GM18499 (cell line): ENCODE data around the gene SLC5A2.

ENCODE experiments used
- ATAC-seq: cut with Tn5 transposase; IDR thresholded peaks from one replicate; pipeline ENCODE4 v1.9.1; 2021; ENCODE audit warnings: moderate number of reproducible peaks; ENCODE audit not compliant: insufficient read depth, unreplicated experiment

The SLC5A2 gene

DNA sequence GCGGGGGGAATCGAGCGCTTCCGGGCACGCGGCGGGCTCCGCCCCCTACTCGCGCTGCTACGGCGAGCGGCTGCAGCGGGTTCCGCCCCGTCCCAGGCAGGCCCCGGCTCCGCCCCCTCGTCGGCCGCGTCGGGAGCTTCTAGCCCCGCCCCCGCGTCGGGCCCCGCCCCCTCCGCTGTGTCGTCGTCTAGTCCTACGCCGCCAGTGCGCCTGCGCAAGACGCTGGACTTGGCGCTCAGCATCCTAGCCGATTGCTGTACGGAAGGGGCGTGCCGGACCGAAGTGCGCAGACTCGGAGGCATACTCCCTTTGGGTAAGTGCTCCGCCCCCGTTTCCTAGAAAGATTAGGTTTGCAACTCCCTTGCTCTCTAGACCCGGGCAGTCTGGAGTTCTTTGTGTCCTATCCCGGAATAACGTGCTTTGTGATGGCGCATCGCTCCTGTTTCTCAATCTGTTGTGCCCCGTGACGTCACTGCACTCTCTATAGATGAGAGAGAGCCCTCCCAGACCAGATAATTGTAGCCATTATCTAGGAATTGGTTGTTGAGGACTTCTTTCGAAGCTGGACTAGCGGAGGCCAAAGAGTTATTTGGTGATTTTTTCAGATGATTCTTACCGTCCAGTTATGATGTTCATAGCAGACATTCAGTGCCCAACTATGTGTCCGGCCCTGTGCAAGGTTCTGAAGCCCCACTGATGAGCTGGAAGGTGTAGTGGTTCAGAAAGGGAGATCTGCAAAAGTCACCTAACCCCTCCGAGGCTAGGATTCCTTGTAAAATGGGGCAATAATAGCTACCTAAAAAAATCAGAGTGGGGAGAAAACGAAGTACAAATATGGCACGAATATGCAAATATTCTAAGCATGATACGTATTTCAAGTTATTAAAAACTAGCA lies 23.0 kb upstream of the SLC5A2 start:
- peak; percentile 49 for ATAC-seq

DNA sequence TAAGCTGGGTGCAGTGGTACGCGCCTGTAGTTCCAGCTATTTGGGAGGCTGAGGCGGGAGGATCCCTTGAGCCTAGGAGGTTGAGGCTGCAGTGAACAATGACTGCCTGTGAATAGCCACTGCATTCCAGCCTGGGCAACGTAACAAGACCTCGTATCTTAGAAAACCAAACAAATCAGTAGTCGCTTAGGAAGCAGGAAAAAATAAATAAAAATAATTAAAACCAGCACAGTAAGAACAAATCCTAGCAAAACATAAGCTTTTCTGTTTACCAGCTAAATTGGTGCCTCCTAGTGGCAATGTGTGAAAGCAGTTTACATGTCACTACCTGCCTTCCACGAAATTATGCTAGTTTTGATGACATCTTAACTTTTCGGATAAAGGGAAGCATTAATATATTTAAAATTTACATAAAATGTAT lies 22.3 kb upstream of the SLC5A2 start:
- ATAC-seq, result no peak

DNA sequence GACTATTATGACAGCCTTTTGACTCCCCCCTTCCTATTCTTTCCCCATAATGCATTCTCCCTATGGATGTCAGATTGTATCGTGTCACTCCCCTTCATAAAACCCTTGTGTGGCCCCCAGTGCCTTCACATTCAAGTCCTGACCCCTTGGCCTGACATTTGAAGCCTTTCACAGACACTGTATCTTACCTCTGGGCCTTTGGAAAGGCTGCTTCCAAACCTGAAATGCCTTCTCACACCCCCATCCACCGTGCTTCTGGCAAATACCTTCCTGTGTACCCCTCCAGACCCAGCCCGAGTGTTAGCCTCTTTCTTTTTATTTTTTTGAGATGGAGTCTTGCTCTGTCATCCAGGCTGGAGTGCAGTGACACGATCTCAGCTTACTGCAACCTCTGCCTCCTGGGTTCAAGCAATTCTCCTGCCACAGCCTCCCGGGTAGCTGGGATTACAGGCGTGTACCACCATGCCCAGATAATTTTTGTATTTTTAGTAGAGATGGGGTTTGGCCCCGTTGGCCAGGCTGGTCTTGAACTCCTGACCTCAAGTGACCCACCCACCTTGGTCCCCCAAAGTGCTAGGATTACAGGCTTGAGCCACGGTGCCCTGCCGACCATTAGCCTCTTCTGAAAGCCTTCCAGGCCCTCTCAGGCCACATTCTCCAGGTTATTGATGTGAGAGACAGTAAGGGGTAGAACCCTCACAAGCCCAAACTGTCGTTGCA lies 21.6 kb upstream of the SLC5A2 start:
- no peak for ATAC-seq

DNA sequence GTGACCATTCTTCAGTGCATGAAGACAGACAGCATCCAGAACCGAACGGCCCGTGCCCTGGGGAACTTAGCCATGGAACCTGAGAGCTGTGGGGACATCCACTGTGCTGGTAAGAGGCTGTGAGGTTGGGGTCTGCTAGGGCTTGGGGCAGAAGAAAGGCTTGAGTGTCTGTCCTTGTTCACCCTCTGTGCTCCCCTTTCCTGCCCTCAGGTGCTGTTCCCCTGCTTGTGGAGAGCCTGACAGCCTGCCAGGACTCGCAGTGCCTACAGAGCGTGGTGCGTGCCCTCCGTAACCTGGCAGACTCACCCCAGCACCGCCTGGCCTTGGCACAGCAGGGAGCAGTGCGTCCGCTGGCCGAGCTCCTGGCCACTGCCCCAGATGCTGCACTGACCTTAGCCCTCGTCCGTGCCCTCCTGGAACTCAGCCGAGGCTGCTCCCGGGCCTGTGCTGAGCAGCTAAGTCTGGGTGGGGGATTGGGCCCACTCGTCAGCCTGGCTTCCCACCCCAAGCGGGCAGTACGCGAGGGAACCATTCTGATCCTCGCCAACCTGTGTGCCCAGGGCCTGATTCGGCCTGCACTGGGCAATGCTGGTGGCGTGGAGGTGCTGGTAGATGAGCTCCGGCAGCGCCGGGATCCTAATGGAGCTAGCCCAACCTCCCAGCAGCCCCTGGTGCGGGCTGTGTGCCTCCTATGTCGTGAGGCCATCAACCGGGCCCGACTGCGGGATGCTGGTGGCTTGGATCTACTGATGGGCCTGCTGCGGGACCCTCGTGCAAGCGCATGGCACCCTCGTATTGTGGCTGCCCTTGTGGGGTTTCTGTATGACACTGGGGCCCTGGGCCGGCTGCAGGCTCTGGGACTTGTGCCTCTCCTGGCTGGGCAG lies 20.8 kb upstream of the SLC5A2 start:
- ATAC-seq, result no peak

DNA sequence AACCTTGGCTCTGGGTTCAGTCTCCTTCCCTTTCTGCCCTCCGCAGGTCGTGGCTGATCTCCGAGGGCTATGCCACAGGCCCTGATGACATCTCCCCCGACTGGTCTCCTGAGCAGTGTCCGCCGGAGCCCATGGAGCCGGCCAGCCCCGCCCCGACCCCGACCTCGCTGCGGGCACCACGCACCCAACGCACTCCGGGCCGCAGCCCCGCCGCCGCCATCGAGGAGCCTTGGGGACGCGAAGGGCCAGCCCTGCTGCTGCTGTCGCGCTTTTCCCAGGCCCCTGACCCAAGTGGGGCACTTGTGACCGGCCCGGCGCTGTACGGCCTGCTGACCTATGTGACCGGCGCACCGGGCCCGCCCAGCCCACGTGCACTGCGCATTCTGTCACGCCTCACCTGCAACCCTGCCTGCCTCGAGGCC lies 18.6 kb upstream of the SLC5A2 start:
- no peak for ATAC-seq

DNA sequence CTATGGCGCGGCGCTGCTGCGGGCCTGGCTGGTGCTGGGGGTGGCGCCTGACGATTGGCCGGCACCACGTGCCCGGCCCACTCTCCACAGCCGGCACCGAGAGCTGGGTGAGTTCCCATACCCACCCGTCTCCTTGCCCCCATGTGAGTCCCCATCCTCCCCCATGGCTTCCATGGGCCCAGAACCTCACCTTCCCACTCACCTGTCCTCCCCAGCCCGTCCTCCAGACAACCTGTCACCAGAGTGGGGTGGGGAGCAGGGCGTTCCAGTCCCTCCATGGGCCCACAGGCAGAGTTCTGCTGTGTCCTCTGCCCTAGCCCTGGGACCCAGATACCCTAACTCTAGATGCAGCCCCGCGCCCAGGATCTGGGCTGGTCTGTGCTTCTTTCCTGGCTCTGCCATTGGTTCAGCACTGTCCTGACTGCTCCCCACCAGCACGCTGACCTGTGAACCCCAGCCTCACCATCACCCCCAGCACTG lies 18.1 kb upstream of the SLC5A2 start:
- no peak for ATAC-seq

DNA sequence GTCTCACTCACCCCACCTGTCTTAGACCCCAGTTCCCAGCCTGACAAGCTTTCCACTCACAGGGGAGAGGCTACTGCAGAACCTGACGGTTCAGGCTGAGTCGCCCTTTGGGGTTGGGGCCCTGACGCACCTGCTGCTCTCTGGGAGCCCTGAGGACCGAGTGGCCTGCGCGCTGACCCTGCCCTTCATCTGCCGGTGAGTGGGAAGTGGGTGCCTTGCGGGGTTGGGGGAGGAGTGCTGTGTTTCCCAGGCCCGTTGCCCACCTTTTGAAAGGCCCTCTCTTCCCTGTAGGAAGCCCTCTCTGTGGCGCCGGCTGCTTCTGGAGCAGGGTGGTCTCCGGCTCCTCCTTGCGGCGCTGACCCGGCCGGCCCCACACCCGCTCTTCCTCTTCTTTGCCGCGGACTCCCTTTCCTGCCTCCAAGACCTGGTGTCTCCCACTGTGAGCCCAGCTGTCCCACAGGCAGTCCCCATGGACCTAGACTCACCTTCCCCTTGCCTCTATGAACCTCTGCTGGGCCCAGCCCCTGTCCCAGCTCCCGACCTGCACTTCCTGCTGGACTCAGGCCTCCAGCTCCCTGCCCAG lies 17.0 kb upstream of the SLC5A2 start:
- ATAC-seq, result no peak

DNA sequence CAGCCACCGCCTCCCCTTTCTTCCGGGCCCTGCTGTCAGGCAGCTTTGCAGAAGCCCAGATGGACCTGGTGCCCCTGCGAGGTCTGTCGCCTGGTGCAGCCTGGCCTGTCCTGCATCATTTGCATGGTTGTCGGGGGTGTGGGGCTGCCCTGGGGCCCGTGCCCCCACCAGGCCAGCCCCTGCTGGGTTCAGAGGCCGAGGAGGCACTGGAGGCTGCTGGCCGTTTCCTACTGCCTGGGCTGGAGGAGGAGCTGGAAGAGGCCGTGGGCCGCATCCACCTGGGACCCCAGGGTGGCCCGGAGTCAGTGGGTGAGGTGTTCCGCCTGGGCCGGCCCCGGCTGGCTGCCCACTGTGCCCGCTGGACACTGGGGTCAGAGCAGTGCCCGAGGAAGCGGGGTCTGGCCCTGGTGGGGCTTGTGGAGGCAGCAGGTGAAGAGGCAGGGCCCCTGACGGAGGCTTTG lies 16.5 kb upstream of the SLC5A2 start:
- ATAC-seq, result no peak

DNA sequence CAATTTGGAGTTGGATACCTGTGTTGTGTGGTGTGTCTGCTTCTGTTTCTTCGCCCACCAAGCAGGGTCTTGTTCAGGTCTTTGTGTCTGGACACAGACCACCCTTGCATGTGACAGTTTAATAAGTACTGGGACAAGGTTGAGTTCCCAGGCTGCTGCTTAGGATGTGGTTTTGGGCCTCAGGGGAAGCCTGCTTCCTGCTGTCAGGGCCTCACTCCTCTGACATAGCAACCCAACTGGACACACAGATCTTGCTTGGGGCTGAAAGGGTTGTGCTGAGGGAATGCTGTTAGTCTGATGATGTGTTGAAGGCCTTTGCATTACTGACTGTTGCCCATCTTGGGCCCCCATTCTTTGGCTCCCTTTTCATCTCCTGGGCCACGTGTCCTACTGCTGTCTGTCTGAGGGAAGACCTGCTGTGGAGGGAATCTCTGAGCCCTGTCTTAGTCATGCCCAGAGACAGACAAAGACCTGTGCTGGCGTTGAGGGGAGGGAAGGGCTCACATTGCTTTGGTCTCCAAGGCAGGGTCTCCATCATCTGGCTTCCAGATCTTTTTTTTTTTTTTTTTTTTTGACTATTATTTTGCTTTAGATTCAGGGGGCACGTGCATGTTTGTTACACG lies 15.7 kb upstream of the SLC5A2 start:
- no peak for ATAC-seq

DNA sequence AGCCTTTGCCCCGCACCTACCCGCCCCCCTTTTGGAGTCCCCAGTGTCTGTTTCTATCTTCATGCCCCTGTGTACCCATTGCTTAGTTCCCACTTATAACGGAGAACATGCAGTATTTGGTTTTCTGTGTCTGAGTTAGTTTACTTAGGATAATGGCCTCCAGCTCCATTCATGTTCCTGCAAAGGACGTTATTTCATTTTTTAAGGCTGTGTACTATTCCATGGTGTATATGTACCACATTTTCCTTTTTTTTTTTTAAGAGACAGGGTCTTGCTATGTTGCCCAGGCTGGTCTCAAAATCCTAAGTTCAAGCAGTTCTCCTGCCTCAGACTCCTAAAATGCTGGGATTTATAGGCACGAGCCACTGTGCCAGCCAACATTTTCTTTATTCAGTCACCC lies 15.1 kb upstream of the SLC5A2 start:
- ATAC-seq, result no peak

DNA sequence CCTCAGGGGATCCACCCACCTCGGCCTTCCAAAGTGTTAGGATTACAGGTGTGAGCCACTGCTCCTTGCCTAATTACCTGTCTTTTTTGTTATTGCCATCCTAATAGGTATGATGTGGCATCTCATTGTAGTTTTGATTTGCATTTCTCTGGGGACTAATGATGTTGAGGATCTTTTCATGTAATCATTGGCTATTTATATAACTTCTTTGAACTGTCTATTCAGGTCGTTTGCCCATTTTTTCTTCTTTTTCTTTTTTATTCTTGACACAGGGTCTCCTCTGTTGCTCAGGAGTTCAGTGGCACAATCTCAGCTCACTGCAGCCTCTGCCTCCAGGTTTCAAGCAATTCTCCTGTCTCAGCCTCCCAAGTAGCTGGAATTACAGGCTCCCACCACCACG lies 12.3 kb upstream of the SLC5A2 start:
- no peak for ATAC-seq

DNA sequence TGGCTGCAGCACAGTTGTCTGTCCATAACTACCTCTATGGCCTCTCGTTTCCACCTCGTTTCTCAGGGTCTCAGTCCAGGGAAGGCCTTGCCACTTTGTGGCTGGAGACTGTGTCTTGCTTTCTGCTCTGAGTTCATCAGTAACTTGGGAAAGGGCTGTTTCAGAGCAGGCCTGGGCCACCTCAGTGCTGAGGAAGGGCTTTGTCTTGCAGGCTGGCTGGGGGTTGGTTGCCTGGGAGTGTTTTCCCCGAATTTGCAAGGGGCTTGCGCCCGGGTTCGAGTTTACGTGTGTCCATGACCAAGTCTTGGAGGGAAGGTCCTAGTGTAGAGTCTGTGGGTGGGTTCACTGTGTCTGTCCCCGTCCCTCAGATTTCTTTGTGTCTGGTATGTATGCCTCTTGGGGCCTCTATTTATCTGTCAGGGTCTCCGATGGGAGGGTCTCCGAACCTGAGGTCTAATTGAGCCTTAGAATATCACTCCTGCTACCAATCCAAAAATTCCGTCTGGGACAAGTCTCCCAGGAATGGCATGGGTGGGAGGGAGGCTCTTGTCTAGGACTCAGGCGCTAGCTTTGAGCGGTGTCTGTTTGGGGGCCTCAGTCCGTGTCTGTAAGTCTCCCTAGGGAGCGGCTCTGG lies 11.6 kb upstream of the SLC5A2 start:
- ATAC-seq, result no peak

DNA sequence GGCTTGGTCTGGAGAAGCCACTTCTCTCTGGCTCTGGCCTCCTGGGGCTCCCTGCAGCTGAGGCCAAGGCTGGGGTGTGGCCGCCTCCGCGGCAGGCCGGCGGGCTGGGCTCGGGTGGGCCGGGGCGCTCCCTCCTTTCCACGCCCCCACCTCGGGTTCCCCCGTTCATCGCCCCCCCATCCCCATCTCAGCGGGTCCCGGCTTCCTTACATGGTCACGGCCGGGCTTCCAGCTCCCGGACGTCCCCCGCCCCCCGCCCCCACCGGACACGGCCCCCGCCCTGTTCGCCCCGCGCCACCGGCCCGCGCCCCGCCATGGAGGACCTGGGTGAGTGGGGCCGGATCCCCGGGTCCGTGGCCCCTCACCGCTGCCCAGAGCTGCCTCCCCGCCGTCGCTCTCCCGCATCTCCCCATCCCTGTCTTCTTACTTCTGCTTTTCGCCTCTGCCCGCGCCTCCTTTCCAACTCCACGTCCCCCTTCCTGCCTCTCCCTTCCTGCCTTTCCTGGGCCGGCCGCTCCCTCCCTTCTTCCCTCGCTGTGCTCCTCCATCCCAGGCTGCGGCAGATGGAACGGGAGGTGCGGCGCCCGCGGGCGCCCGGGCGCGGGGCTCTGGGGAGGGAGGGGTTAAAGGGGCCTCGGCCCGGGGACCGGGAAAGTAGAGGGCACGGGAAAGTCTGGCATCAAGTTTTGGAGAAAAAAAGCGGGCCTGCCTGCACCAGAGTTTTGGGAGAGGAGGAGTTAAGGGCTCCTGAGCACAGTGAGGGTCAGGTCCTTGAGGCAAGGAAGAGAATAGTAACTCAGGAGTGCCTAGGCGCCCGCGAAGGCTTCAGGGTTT lies 10.8 kb upstream of the SLC5A2 start, which contains the start of gene TGFB1I1:
Gene TGFB1I1, plus strand, starts transcription at position 278 of the 834 bp plus-strand sequence. Its CDS starts 37 bp downstream, at position 315.
- ATAC-seq, result no peak

DNA sequence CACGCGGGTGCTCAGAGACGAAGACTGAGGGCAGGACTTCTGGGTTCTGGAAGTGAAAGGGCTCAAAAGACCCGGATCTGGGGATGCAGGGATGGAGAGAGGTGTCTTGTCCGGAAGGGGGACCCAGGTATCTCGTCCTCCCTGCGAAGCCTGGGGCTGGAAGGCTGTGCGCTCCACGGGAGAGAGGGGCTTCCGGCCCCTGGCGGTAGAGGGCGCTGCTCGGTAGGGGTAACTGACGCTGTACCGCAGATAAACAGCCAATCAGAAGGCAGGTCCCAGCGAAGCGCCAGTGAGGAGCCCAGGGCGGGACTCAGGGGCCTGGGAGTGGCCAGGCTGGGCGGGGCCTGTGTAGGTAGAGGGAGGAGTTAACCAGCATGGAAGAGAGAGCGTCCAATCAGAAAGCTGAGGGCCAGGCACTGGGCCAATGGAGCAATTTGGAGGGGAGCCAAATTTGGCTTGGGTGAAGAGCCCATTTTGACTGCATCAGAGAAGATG lies 10.2 kb upstream of the SLC5A2 start:
- ATAC-seq, result no peak

DNA sequence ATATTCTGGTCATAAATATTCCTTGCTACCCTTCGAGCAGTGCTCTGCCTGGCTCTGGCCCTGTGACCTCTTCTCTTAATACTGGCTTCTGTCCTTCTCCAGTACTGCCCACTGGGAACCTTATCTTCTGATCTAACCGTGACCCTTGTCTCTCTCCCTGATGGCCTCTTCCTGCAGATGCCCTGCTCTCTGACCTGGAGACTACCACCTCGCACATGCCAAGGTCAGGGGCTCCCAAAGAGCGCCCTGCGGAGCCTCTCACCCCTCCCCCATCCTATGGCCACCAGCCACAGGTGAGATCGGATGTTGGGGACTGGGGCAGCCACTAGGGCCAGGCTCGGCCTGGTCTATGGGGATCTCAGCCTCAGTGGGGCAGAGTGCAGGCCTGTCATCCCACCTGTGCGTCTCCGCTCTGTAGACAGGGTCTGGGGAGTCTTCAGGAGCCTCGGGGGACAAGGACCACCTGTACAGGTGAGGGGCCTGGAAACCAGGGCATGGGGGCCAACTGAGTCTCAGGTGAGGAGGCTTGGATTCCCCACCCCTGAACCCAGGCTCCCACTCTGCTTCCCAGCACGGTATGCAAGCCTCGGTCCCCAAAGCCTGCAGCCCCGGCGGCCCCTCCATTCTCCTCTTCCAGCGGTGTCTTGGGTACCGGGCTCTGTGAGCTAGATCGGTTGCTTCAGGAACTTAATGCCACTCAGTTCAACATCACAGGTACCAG lies 9.5 kb upstream of the SLC5A2 start:
- ATAC-seq, result no peak

DNA sequence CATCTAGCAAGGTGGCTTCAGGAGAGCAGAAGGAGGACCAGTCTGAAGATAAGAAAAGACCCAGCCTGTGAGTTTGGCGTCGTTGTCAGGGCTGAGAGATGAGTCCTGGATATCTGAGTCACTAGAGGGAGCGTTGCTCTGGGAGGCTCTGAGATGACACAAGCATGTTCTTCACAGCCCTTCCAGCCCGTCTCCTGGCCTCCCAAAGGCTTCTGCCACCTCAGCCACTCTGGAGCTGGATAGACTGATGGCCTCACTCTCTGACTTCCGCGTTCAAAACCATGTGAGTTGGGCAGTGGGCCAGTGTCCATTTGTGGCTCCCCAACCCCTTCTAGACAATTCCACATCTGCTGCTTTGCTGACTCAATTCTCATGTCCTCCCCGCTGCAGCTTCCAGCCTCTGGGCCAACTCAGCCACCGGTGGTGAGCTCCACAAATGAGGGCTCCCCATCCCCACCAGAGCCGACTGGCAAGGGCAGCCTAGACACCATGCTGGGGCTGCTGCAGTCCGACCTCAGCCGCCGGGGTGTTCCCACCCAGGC lies 8.7 kb upstream of the SLC5A2 start:
- no peak for ATAC-seq
